Loucy (cell line): ENCODE data around the gene GNL1.

Experiments
- CTCF ChIP-seq: fragments of 200-600 bp; sonication (generic); conservative IDR thresholded peaks from 2 replicates; pipeline ENCODE4 v1.5.1; 2014; ENCODE audit warnings: mild to moderate bottlenecking, antibody characterized with exemption, low read length
- EZH2phosphoT487 ChIP-seq: fragments of 200-600 bp; IDR thresholded peaks from 2 replicates; pipeline ENCODE4 v1.6.1; 2018; ENCODE audit warnings: antibody characterized with exemption, mild to moderate bottlenecking, moderate library complexity, borderline replicate concordance

DNA sequence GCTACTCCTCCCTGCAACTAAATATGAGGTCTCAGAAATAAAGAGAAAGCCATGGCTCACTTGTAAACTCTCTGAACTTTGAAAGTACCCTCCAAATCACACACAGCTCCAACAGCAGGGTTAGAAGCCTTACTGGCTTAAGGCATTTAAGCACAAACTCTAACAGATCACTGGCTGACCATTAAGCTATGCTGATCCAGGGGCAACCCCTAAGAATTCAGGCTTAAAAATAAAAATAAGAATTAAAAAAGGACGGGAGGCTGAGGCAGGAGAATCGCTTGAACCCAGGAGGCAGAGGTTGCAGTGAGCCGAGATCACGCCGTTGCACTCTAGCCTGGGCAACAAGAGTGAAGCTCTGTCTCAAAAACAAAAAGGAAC, 45.1 kb downstream of the GNL1 start:
- TF ChIP-seq CTCF (no peak), EZH2phosphoT487 (no peak)
